GM21515 (cell line): ENCODE results near the gene NUDT8.
"Not testable (repeated sequence)": the region's sequence is repeated elsewhere in the genome, so short reads cannot be mapped to it uniquely, and the experiment has no call there.

ENCODE experiments used
- ATAC-seq: cut with Tn5 transposase; IDR thresholded peaks from one replicate; pipeline ENCODE4 v1.9.1; 2021; ENCODE audit not compliant: unreplicated experiment

NUDT8 gene

DNA sequence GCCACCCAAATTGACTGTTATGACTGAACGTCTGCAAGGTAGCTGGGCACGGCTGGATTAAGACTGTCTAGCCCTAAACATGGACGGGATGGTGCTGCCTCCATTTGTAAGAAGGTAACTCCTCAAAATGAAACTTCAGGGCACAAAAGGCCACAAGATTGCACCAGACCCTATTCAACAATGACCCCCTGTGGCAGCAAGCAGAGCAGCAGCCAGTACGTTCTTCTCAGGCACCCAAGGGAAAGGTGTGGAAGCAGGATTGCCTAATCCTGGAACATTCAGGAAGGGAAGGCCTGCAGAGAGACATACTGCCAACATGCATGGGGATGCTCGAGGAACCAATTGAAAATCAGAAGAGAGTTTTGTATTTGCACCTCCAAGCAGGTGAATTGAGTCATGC lies 14.3 kb upstream of the NUDT8 start:
- no peak for ATAC-seq

DNA sequence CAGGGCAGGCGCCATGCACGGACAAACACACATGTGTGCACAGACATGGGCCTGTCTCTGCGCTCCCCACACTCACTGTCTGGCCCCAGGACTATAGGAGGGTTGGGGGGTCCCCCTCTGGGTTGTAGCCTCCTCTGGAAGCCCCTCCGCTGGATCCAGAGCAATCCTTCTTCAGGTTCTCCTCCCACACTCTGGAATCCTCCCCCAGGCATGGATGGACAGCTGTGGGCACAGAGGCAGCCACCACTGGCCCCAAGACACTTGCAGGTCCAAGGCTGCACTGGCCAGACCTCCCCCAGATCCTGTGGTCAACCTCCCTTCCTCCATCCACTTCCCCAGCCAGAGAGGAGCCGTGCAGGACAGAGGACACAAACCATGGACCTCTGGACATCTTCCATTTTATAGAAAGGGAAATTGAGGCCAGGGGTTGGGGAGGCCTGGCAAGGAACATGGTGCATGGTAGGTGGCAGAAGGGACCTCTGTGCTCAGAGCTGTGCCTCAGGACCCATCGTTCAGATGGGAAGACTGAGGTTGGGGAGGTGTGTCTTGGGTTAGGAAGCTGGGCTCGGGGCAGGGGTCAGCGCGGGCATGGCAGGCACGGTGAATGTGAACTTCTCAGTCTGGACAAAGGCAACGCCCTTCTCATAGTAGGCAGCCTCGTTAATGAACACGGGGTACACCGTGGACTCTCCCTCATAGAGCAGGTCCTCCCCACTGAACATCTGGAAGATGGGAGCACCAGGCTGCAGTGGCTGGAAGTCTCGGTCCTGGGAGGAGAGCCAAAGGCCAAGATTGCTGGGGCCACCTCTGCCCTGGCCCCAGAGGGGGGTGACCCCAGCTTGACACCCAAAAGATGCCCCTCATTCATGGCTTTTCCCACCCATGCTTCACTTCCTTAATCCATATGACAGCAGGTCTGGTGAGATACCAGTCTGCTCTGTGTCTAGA lies 12.7 kb upstream of the NUDT8 start:
- no peak for ATAC-seq

DNA sequence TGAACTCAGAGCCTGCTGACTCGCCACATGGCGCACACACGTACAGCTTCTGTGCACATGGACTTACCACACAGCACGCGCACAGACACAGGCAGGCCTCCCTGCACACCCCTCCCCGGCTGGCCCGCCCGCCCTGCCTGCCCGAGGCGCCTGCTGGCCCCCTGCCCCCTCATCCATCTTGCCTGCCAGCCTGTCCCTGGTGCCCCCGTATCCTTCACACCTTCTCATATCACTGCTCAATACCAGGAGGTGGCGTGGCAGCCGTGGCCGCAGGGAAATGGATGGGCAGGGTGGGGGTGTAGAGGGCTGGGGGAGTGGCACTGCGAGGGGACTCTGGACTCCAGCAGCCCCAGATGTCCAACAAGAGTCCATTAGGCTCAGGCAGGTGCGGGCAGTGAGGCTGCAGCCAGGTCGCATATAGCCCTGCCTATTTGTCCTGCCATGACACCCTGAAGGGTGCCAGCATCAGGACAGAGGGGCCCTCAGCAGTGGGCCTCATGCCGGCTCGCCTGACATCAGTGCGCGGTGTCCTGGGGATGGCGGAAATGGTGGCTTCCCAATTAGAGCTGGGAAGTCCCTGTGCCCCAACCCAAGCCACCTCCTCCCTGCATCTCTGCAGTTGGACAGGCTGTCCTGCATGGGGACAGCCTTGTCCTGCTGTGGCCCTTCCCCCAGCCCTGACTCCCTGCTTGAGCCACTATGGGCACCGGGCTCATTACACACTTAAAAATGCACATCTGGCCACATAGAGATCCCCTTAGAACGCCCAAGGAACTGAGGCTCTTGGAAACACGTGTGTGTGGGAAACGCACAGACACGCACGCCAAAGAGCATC lies 11.8 kb upstream of the NUDT8 start:
- ATAC-seq: no peak

DNA sequence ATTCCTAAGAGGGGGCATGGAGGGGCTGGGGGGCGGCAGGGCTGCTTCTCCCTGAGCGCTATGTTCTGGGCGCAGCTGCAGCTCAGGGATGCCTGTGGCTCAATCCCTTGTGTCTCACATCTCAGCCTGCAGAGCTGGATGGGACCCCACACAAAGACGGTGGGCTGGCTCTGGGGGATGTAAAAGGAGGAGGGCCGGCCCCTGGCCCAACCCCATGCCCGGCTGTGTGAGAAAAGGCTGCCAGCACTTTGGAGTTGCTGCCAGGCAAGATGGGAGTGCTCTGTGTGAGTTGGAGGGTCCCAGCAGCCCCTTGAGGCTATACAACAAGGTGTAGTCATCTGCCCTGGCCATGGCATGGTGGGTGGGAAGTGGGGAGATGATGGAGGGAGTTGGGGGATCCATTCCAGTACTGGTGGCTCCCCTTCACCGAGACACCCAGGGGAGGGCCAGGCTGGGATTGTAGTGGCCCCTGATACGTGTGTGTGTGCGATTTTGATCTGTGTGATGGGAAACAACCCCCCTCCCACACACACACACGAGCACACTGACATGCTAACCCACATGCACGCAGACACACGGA lies 11.1 kb upstream of the NUDT8 start:
- no peak for ATAC-seq

DNA sequence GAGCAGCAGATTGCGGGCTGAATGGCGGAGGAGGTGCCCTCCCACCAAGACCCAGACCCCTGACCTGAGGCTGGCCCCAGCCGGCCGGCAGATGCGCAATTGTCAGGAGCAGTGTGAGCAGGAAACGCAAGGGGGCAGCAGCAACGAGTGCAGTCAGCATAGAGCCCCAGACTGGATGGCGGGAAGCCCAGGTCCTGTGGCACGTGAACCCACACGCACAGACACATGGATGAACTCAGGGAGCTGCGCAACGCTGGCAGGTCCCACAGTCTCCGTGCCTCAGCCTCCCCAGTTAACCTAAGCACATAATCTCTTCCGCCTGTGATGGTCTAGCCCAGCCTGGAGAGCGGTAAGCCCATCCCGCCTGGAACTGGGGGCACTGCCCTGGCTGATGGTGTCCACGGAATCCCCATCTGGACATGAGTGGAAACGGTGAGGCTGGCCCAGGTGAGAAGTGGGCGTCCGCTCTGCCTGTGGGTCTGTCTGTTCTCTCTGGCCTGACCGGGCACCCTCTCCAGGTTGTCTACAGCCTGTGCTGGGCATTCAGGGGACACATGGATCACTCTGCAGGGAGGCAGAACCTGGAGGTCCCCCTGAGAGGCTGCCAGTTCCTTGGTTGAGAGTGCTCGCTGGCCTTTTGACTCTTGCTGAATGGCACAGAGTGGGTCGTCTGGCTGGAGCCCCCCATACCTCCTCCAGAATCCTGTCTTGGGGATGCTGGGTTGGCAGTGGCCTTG lies 10.5 kb upstream of the NUDT8 start:
- ATAC-seq: no peak

DNA sequence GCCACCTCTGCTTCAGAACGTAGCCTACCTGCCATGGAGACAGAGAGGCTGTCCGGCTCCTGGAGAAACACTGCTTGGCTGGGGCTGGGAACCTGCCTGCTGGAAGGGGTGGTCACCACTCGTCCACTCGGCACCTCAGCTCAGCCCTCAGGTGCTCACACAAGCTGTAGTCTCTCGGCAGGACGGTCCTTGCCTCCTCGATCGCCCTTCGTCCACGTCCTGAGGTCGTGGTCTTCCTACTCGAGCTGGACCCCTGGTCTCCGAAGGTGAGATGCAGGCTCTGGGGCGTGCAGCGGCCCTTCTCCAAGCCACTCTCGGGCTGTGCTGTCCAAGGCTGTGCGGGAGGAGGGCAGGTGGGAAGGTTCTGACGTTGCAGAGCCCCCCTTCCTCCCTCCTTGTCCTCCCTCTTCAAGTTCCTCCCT lies 9.7 kb upstream of the NUDT8 start, which contains the start of gene TBX10:
Gene TBX10, minus strand, starts transcription at position 326 of the 422 bp plus-strand sequence. Its CDS starts 291 bp downstream, at position 35.
- no peak for ATAC-seq

DNA sequence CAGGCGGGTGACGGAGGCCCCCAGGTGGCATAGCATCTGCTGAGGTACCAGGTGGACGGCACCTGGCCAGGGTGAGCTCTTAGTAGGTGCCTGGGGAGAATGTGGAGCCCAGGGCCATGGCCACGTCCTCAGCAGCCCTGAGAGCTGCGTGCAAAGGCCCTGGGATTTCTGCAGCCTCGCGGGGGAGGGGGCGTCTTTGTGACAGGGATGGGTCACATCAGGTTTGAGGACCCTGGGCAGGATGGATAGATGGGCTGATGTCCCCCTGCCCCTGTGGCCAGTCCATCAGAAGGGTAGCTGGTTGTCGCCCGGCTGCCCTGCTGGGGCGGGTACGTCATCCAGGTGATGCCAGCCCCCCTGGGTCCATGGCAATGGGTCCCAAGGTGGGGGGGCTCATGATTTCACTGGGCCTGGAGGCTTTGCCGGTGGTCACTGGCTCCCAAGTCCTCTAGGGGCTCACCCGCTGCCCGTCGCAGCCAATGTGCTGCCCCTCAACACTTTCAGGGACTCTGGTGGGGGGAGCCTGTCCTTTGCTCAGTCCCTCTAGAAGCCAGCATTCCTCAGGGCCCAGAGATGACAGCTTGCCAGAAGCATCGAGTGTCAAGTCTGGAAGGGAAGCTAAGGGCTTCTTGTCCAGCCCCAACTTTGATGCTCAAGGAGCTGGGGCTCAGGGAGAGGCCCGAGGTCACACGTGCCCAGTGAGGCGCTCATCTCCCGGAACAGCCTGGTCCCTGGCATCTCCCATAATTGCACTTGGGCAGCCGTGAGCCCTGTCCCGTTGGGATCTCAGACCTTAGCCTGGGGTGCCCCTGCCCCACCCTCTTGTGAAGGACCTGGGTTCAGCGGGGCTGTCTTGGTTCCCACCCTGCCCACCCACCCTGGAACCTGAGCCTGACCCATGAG lies 9.0 kb upstream of the NUDT8 start:
- ATAC-seq: no peak

DNA sequence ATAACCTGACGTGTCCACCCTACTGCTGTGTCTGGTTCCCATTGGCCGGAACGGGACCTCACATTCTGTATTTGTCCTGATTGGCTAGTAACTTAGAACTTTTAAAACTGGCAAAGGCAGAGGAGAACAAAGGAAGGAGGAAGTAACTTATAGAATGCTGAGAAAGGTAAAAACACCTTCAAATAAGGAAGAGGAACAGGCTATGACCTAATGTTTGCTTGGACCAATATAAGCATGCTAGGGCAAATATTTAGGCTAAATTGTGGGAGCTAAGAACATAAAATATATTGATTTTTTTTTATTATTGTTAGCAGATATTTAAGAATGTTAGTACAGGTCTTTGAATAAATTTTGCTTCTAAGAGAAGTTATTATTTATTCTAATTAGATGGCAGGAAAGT lies 7.7 kb upstream of the NUDT8 start:
- not testable (repeated sequence) for ATAC-seq

DNA sequence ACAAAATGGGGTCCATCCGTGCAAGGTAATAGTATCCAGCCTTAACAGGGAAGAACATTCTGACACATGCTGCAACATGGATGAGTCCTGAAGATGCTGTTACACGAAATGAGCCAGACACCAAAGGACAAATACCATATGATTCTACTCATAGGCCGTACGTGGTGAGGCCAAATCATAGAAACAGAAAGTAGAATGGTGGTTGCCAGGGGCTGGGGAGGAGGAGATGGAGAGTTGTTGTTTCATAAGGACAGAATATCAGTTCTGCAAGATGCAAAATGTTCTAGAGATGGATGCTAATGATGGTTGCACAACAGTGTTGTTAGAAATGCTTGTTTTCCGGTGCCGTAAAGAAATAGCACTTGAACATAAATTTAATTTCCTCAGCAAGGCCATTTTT lies 7.2 kb upstream of the NUDT8 start:
- no peak for ATAC-seq

DNA sequence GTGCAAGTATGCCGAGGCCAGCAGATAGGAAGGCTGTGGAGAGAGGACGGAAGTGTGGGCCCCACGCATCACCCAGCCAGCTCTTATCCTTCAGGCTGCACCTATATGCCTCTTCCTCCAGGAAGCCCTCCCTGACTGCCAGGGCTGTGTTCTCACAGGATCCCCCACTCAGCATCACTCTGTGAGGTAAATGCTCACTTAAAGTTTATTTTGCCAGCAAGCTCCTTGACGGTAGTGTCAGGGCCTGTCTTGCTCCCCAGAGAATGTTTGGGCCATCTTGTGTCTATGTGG lies 5.4 kb upstream of the NUDT8 start:
- ATAC-seq: no peak

DNA sequence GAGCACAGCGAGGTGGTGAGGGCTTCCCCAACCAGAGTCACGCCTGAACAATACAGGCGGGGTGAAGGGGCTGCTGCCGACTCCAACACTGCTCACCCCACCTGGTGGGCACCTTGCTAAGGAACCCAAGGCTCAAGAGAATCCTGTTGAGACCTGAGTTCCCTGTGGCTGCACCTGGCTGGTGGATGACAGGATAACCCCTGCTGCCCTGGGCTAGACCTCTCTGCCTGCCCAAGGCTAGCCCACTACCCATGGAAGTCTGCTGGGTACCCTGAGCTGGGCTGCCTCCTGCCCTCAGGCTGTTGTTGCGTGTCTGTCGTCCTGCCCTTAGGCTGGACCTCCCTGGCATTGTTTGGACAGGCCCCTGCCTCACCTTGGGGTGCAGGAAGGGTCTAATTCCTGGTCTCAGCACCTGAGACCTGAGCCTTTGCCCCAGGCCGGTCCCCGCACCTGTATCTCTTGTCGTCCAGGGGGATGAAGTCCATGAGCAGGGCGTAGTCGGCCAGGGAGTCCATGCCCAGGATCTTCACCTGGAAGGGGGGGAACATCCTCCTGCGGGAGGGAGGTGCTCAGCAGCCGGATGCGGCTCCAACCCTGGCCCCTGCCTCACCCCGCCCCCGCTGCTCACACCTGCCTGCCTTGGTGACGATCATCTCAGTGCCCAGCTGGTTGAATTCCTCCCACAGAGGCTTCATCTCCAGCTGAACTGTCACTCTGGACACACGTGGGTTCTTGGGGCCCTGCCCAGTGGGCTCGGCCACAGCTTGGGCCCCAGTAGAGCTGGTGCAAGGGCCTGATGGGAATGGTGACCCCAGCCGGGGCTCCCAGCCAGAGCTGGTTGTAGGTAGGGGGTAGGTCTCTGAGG lies 4.9 kb upstream of the NUDT8 start:
- ATAC-seq: no peak

DNA sequence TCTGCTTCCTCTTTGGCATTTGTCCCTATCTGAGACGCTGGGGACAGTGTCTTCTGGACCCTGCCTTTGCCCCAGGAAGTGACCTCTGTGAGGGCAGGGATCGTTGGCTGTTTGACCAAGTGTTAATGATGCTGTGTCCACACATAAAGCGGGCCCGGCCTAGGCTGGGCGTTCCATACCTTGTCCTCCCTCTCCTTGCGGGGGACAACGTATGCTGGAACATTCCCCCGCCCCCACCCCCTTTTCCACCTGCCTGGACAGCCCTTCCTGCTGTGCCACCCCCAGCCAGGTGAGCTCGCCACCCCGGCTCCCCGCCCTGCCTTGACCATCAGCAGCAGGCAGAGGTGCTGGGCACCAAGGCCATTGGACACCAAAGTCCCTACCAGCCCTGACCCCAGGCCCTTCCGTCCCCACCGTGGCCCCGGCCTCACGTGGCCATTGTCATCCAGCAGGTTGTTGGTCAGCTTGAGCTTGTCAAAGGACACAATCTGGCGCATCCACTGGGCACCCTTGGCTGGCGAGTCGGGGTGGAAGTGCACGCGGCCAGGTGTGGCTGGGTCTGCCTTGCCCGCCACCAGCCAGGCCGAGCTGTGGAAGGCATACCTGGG lies 4.1 kb upstream of the NUDT8 start:
- no peak for ATAC-seq

DNA sequence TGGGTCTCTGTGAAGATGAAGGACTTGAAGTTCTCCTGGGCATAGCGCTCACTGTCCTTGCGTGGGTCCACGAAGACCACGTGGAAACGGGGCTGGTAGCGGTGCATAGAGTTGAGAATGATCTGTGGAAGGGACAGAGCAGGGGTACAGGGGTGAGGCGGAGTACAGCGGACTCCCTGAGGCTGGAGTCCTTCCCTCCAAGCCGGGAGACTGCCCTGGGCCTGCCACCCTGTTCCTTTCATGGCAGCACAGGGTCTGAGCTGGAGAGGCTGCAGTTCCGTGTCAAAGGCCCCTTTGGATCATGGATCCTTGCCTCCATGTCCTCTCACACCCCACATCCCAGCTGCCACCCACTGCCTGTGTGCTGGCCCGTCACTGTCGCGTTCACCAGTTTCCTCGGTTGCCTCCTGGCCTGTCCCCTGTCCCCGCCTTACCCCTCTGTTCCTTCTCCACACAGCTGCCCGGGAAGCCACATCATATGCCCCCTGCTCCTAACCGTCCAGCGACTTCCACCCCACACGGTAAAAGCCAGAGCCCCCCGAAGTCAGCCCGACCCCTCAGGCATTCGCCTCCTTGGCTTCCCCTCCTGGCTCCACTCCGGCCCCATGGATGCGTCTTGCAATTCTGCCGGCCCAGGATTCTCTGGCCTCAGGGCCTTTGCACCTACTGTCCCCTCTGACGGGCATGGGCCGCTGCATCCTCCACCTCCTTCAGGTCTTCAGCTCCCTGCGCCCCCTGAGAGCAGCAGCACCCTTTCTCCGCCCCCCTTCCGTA lies 3.4 kb upstream of the NUDT8 start:
- ATAC-seq: no peak

DNA sequence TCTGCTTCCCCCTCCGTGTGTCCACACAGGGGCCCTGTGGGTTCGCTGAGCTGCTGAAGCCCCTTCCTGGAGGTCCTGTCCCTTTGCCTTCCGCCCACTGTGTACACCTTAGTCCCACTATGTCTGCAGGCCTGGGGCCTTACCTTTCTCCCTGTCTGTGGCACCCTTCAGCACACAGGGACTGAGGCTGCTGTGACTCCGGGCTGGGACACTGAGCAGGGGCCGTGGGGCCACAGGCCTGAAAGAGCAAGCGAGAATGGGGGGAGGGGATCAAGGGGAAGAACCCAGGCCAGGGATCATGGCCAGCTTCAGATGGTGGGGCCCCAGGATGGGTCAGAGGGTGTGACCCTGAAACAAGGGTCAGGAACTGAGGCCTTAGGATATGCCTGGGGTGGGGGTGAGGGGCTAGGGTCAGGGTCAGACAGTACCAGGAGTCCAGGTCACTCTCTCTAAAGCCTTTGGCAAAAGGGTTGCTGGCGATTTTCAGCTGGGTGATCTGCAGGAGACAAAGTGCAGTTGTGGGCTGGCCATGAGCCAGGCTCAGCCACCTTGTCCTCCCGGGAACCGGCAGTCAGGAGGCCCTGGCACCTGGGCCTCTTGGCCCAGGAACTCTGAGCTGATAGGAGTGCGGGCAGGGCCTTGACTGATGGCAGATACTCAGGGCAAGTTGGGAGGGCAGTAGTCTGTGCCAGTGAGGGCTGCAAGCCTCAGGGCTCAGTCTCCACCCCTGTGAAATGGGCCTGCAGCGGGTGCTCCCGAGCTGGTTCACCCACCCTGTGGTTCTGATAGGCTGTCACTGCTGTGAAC lies 2.6 kb upstream of the NUDT8 start:
- ATAC-seq: no peak

DNA sequence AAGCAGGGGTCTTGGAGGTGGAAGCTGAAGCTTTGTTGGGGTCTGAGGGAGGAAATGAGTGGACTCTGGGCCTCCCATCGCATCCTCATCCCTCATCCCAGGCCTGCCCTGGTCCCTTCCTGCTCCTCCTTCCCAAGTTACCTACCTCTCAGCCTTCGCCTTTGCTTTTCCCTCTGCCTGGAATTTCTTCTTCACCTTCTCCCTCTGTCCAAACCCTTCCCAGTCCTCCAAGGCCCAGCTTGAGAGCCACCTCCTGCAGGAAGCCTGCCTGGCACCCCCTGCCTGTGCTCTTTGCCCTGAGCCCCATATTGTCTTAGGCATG lies 2.1 kb upstream of the NUDT8 start:
- no peak for ATAC-seq

DNA sequence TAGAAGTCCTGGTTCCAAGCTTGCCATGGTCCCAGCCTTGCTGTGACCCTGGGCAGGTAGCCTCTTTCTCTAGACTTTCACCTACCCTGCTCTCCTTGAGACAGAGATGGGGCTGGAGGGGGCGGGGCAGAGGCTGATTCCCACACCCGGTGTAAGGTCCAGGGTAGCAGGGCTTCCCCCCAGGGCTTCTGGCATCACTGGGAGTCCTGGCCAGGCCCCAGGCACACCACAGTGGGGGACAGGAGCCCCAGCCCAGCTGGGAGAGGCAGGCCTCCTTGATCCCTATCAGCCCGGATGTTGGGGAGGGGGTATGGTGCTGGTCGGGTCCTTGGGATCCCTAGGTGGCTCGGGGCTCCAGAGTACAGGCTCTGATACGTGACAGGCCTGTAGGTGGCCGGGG lies 1.7 kb upstream of the NUDT8 start:
- ATAC-seq: no peak

DNA sequence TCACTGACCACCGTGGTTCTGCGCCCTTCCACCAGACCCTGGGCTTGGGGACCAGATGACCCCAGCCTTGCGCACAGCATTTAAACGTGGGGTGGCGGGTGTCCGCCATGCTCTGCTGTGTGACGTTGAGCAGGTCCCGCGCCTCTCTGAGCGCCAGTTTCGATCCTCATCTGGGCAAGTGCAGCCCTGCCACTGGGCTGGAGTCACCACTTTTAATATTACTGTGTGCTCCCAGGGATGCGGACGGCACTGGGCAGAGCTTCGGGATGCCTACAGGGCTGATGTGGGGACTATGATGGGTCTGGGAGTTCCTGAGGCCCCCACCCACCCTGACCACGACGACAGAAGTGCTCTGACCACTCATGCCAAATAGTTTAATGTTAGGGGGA lies 1.2 kb upstream of the NUDT8 start:
- ATAC-seq: no peak
